ENCODE data around the gene GP1BB.

GP1BB gene

DNA sequence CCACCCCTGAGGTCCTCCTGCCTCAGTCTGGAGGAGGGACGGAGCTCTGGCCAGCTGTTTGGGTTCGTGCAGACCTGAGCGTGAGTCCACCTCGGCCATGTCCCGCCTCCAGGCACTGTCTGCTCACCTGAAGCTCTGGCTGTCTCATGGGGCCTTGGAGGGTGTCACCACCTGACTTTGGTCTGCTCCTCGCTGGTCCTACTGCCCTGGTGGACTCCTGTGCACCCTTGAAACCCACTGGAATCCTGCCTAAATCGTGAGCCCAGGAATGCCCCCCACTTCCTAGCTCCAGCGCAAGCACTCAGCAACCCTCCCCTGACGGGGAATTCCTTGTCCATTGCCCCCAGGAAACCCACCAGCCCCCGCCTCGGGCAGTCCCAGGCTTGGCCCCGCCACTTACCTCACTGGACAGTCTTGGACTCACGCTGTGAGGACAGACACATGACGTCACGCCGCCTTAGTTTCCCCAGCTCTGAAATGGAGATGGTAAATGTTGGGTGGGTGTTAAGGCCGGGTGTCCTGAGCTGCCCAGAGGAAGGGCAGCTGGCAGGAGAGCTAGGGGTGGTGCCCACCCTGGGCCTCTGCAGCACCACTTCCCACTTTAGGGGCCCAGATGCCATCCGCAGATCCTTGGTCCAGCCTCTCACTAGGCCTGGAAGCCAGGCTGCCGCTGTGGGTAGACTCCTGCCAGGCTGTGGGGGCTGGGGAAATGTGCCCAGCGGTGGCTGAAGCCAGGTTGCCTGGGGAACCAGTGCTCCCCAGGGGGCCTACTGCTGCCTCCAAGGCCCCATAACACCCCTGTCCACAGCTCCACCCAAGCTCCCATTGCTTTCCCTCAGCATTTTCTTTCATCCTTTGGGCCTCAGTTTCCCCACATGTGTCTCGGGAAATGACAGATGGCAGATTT, 19.1 kb downstream of the GP1BB start:
- no peak for DNase-seq

DNA sequence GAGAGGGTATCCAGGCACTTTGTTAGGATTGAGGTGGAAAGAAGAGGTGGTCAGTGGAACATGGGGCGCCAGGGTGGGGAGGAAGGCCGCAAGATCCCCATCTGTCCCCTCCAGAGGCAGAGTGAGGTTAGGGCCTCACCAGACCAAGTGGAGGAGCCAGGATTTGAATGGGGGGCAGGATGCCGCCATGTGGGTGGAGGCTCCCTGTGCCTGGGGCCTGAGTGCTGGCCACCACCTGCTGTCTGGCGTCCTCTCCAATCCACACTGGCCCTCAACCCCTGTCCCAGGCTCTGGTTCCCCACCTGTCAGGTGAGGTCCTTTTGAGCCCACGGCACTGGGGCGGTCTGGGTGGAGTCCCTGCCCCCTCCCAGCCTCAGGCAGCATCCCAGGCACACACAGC, 19.7 kb downstream of the GP1BB start:
- no peak for DNase-seq

- DNase-seq, result no peak
Observed at GRCh38 chr22:19743651-19744050, 20.3 kb downstream of the GP1BB start.

GRCh38 chr22:19744350-19745006, 21.1 kb downstream of the GP1BB start:
- no peak for DNase-seq

- DNase-seq, result no peak
Observed at GRCh38 chr22:19745155-19746101, 22.1 kb downstream of the GP1BB start.

- DNase-seq, result no peak
Observed at GRCh38 chr22:19746726-19747125, 23.4 kb downstream of the GP1BB start.

DNA sequence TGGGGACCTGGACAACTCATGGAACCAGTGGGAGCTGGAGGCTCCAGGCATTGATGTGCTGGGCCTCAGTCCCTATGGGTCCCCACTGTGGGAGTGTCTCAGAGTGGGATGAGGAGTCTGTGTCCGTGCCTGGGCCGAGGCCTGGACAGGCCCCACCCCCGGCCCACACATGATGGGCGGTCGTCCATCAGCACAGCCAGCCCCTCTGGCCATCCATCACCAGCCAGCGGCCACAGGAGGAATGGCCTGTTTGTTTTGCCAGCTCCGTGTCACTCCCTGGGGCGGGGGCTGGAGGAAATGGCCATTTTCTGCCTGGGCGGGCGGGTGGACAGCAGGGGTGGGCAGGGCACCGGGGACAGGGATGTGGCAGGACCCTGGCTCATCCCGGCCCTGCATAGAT, 24.2 kb downstream of the GP1BB start:
- no peak for DNase-seq

DNA sequence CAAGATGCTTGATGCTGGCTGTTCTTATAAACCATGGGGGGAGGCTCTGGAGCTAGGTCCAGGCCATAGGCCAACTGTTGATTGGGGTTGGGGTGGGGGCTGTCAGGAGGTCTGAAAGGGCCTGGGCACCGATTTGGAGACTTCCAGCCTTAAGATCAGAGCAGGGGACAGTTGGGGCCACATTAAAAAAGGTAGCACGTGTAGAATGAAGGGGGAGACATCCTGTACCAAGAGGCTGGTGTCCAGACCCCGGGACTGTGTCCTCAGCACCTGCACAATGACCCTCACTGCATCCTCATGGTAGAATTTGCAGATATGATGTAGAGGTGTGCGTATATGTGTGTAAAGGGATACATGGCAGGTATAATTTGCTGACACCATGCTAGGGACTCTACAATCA, 24.8 kb downstream of the GP1BB start:
- no peak for DNase-seq

DNA sequence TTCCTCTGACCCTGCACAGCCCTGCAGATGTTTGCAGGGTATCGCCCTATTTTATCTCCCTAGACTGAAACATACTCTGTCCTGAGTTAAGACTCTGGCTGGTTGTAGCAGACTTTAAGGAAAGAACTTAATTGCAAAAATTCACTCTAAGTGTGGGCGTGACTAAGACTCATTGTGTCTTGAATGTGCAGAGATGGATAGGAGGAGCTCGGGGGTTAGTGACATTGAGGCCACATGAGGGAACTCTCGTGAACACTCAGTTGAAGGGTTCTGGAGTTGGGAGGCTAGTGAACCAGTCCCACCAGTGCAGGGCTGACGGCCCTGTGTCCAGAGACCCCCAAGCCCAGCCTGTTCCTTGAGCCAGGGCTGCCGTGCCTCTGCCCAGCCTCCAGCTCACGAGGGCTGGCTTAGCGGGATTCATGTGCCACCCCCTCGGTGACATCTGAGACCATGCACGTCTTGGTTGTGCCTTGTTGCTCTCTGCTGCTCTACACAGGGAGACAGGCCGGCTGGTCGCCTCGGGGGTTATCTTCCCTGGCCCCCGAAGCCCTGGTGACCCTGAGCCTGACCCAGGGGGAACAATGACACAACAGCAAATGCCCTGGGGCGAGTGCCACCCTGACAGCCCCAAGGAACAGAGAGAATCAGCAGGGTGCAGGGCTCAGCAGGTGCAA, 25.8 kb downstream of the GP1BB start:
- DNase-seq, result no peak

DNA sequence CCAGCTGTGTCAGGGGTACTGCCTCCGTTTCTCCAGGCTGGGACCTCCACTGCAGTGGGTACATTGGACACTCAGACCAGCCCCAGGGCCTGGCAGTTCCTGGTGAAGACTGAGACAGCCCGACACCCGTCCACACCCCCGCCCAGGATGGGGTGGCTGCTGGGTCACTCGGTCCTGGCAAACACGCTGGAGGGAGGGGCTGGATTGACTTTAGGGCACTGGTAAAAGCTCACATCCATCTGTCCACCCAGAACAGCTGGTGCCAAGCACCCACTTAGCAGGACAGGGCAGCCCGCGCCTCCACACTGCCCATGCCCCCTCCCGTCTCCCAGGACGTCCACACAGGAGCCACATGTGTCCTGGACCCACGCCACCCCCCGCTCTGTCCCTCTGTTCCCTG, 26.5 kb downstream of the GP1BB start:
- no peak for DNase-seq

DNA sequence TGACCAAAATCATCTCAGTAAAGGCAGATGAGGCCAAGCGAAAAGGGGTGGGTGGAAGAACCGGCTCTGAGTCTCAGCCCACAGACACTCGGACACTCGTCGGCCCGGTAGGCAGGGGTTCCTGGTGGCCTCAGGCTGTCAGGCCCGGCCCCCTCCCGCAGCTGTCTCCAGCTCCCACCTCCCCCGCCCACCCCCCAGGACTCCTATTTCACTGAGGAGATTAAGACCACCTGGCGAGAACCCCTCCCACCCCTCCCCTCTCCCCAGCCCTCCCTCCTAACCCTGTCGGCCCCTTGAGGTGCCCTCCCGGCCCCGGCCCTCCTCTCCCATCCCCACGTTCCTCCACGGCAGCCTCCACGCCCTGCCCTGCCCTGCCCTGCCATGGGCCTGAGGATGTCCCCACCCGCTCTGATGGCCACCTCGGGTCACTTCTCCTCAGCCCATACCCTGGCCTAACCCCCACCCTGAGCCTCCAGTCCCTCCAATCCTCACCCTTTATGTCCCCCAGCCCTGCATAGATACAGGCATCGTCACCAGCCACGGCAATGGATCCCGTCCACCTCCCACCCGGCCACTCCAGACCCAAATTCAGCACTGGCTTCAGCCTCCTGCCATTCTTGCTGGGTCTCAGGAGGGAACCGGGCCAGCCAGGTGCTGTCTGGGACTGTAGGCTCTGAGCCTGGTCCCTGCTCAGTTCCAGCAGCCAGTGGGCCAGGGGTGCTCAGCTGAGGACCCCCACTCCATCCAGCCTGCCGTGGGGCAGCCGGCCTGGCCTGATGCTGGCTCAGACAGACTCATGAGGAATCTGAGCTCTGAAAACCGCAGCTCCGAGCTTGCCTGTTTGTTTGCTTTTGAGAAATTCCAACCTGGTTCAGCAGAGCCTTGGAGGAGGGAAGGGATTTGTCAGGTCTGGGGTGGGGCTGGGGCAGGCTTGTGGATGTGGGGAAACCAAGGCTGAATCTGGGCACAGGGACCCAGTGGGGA, 27.5 kb downstream of the GP1BB start:
- DNase-seq, result no peak

GRCh38 chr22:19751497-19752245, 28.3 kb downstream of the GP1BB start:
- DNase-seq, result no peak

DNA sequence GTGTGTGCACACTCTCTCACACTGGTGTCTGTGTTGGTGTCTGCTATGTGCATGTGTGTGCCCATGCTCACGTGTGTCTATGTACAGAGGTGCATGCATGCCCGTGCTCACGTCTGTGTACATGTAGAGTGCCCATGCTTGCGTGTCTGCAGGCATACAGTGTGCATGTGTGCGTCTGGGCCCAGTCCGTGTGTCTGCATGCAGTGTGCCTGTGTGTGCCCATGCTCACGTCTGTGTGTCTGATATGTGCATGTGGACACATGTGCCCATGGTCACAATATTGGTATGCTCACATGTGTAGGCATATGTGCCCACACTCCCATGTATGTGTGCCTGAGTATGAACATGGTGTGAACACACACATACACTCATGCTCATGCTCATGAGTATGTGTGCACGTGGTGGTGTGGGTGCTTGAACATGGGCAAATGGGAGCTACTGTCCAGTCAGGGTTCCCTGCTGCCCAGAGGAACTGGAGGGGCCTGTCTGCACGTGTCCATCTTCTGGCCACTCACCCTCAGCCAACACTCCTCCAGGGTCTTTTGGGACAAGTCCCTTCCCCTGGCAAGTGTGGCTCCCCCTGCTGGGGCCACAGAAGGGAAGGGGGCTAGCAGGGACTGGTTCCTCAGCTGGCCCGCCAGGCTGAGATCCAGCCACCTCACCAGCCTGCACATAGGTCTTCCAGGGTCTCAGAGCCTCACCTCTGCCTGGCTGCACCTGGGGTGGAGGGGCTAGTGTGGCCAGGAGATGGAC, 29.9 kb downstream of the GP1BB start:
- DNase-seq, result no peak

DNA sequence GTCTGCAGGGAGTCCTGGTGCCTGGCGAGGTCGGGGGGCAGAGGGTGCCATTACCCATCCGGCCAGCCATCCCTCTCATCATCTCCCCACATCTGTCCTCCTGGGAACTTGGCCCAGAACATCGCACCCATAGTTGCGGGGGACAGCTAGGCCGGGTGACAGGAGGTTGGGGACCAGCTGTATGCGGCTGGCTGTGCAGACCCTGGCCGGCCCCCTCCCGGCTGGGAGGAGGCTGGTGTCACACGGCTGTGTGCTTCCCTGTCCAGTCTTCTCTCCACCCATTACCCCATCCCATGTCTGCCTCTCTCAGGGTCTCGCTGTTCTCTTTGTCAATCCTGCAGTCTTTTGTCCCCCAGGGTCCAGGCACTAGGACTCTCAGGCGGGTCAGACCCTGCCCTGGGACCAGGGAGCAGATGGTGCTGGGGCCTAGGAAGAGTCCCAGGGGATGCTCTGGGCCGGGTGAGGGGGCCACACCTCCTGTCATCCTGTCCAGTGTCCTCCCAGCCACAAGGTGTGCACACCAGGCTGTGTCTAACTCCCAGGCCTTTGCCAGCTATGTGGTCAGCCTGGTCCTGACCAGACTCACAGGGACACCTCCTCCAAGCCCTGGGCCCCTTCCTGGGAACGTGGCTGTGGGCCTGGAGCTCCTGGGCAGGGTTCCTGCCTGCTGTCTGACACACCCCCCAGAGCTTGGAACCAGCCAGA, 30.8 kb downstream of the GP1BB start:
- DNase-seq, result no peak

DNA sequence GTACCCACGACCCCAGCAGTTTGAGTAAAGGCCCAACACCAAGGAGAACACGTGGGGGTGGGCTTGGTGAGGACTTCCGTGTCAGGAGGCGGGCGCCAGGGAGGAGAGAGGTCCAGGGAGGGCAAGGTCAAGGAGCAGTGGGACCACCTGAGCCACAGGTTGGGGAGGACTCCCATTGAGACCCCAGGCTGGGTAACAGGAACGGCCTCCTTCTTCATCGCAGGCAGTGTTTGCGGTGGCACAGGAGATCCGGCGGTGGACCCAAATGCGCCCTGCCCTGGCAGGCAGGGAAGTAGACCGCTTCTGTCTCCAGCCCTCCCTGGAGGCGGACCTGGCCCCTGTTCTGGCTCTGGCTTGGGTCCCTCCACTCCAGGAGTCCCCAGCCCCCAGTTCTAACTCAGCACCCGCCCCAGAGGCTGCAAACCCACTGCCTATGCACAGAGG, 31.4 kb downstream of the GP1BB start:
- no peak for DNase-seq

- no peak for DNase-seq
Observed at GRCh38 chr22:19755145-19755710, 31.9 kb downstream of the GP1BB start.

GRCh38 chr22:19755722-19756287, 32.5 kb downstream of the GP1BB start:
- DNase-seq, result no peak
